Left kidney (tissue), 2 donors: ENCODE data around the gene SSH2. TPM values are rescaled to one million over a fixed set of nuclear protein-coding genes. Genes with fewer than 3 reads are reported as not detected.
A peak's percentile ranks its signal among the peaks of the same experiment; 100 is the strongest.

Source experiments
- DNase-seq: peaks from one replicate; pipeline ENCODE4 v3.0.0-alpha.2; 2013
- polyA plus RNA-seq: library from polyadenylated mRNA; unstranded; fragments of 120-200 nt; gene quantifications from one replicate; pipeline ENCODE4 v1.2.1, GENCODE V29; 2013; ENCODE audit not compliant: insufficient read length

SSH2 gene
- polyA plus RNA-seq, 1 donor = 19.9 TPM

DNA sequence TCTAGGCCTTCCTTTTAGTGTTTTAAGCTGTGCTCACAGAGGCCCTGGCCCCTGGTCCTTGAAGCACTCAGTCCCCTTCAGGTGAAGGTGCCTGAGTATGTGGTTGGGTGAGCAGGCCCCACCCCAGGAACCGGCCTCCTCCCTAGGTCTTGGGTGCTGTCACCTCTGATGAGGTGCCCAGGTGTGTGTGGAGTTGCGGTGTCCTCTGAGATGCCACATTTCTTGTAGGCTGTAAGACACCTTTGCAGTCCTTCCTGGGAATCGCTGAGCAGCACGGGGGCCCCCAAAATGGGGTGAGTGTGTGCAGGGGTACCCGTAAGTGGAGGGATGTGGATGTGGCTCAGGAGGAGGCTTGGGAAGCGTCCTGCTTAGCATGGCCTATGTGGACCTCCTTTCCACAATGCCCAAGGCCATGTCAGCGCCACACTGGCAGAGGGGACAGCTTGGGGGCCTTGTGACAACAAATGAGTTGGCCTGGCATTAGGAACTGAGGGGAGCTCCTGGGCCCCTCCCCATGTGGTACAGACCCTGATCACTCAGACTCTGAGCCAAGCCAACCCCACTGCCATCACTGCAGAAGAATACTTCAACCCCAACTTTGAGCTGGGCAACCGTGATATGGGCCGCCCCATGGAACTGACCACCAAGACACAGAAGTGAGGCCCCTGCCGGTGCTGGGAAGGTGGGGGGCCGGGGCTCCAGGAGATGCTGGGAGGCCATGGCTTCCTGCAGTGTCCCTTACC, 318.5 kb downstream of the SSH2 start:
- DNase-seq = no peak

DNA sequence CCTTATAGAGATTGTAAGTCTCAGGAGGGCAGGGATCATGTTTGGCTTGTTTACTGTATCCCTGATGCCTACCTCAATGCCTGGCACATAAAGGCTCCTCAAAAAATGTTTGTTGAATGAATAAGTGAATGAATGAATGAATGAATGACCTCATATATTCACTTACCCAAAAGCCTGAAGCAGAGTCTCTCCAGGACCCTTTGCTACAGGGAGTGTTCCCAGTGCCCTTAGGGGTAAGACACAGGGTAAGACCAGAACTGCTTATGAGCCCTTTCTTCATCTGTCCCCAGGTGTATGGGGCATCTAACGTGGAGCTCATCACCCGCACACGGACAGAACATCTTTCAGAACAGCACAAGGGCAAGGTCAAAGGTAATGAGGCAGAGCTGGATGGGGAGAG, 319.6 kb downstream of the SSH2 start:
- DNase-seq = no peak

DNA sequence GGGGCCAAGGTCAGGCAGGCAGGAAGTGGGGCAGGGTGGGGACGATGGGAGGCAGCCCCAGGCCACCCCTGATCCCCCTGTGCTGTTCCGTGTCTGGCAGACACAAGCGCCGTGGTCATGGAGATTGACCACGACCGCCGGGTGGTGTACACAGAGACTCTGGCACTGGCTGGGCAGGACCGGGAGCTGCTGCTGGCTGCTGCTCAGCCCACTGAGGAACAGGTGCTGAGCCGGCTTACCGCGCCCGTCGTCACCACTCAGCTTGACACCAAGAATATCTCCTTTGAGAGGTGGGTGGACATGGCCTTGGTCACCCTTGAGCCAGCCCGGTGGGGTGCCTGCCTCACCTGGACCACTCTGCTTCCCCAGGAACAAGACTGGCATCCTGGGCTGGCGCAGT, 321.0 kb downstream of the SSH2 start:
- no peak for DNase-seq

DNA sequence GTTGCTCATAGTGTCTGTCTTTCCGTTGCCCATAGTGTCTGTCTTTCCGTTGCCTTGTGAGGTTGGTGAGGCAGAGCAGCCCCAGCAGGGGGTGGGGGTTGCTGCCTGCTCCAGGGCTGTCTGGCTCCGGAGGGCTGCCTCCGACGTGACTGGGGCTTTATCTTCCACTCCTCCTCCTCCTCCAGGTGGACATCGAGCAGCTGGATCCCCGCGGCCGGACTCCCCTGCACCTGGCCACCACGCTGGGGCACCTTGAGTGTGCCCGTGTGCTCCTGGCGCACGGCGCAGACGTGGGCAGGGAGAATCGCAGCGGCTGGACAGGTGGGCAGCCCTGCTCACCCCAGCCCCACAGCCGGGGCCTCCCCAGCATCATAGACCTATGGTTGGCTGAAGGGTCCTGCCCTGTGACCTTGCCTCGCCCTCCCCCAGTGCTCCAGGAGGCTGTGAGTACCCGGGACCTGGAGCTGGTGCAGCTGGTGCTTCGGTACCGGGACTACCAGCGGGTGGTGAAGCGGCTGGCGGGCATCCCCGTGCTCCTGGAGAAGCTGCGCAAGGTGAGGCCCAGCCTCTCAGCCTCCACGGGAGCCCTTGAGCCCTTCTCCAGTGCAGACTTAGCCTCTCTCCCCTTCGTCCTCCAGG, 322.4 kb downstream of the SSH2 start:
- DNase-seq = no peak

DNA sequence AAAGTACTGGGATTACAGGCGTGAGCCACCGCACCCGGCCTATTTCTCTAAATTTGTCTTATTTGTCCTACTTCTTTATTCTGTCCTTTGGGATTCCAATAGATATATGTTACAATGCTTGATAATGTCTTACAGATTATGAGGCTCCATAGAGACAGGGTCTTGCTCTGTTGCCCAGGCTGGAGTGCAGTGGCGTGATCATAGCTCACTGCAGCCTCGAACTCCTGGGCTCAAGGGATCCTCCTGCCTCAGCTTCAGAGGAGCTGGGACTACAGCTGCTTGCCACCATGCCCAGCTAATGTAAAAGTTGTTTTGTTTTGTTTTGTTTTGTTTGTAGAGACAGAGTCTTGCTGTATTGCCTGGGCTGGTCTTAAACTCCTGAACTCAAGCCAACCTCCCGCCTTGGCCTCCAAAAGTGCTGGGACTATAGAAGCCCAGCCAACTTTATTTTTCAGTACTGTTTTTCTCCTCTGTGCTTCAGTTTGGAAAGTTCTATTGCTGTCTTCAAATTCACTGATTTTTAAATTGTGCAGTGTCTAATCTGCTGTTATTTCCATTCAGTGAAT, 326.8 kb downstream of the SSH2 start:
- no peak for DNase-seq

DNA sequence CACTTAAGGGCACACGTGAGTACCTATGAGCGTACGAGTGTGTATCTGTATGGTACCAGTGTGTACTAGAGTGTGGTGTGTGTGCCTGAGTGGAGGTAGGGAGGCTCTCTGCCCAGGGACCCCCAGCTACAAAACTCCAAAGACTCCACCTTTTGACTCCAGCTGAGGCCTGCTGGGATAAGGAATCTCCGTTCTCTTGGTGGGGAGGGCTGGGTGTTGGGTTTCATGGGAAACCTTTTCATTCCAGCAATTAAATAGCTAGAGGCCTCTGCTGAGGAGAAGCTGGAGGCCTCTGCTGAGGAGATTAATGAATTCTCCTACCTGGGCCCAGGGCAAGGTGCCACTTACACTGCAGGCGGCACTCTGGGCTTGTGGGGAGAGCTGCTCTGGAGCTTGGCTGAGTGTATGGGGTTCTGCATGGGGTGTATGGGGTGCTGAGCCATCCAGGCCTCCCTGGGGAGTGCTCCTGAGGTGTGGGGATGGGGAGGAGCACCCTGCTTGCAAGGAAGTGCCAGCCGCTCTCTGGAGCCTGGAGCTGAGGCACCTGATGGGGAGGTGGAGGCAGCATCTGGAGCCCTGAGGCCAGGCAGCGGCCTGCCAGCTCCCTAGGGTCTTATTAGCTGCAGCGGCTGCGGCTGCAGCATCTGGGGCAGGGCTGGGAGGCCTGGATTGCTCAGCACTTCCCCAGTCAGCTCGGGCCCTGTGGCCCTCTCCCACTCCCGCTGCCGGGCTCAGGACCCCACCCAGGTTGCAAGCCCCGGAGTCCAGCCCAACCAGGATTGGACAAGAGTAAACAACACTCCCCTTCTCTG, 332.5 kb downstream of the SSH2 start:
- no peak for DNase-seq

DNA sequence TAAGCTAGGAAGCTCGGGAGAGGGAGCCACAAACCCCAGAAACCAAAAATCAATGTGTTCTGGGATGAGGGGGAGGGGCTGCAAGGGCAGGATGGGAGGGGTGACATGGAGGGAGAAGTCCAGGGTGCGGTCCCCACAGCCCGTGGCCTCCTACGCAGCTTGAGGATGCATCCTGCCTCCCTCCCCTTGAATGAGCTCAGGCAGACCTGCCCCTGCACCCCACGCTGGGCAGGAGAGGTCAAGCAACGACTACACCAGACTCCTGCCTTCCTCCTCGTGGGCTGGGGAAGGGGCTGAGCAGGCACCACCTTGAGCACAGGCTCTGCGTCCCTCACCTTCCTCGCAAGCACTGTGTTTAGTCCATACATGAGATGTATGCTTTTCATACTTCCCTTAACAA, 333.2 kb downstream of the SSH2 start:
- DNase-seq = no peak

DNA sequence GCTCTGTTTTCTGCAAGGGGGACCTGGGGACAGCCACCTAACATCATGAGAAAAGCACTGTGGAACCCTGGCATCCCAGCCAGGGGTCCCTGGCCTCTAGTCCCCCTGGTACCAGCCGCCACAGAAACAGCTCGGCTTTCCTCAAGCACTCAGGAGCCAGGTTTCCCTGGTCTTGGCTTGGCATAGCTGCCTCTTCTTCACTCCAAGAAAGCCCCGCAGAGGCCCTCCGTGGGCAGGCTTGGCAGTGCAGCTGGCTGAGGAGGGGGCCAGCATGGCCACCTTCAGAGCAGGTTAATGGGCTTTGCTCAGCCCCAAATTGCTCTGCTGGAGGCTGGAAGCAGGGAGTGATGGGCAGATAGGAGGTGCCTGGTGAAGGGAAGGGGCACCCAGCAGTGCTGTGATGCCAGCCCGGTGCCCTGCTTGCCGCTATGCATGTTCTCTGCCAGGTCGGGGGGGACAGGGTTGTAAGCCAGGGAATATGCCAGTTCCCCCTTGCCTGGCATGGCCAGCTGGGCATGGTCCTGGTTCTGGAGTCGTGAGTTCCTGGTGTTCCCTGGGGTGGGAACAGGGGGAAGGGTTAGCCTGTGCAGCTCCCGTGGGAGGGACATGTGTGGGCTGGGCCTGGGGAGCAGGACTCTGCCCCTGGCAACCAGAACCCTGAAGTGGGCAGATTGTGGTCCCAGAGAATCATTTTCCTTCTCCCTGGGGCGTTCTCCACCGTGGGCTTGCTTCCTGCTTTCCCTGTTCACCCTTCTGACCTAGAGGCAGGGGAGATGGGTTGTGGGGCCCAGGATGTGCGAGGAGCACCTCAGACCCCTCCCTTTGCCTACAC, 333.9 kb downstream of the SSH2 start:
- DNase-seq = no peak

DNA sequence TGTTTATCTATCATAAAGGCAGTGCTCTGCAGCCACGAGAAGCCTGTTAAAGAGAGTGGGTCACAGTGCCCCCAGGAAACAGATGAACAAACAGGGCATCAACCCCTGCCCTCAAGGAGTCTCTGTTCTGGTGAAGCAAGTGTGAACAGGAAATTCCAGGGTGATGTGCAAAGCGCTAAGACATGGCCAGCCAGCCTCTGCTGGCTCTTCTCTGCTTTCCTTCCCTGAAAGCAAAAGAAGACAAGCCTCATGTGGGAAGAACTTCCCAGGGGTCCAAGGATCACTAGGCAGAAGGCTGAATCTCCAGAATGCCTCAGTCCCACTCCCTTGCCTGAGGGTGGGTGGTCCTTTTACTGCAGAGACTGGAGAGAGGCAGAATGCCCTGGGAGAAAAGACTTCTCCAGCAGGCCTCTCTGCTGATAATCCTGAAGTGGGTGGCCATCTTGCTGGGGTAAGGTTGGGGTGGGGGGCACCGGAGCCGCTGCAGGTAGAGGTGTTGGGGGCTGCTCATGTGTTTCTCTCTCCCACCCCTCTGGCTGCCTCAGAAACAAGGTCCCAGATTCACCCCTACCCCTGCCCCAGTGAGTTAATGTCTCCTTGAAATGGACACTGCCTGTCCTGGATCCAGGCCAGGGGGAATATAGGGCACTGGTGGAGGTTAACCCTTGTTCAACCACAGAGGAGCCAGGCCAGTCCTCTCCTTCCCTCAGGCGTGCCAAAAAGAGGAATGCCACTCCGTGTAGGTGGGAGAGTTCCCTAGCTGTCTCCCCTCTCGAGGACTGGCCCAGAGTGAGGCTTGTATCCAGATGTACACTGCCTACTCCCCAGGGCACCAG, 334.7 kb downstream of the SSH2 start:
- no peak for DNase-seq

DNA sequence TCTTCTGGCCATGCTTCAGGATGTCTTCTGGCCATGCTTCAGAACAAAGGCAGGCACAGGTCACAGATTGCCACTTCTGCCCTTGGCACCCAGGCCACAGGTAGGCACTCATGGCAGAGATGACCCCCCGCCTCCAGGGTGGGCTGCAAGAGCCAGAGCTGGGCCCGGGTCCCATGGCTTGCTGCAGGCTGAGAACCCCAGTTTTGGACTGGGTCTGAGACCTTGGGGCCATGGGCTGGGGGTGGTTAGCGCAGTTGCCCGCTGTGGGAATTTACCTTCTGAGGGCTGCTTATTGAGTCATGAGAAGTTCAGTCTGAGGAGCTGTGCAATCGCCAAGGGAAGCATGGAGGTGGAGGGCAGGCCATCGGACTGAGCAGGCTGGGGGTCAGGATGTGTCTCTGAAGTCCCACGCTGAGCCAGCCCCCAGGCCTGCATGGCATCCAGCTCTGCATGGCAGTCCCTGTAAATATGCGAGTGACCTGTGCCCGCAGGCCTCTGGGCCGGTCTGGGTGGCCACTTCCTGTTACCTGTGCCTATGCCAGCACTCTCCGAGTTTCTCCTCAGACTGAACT, 335.4 kb downstream of the SSH2 start:
- no peak for DNase-seq

DNA sequence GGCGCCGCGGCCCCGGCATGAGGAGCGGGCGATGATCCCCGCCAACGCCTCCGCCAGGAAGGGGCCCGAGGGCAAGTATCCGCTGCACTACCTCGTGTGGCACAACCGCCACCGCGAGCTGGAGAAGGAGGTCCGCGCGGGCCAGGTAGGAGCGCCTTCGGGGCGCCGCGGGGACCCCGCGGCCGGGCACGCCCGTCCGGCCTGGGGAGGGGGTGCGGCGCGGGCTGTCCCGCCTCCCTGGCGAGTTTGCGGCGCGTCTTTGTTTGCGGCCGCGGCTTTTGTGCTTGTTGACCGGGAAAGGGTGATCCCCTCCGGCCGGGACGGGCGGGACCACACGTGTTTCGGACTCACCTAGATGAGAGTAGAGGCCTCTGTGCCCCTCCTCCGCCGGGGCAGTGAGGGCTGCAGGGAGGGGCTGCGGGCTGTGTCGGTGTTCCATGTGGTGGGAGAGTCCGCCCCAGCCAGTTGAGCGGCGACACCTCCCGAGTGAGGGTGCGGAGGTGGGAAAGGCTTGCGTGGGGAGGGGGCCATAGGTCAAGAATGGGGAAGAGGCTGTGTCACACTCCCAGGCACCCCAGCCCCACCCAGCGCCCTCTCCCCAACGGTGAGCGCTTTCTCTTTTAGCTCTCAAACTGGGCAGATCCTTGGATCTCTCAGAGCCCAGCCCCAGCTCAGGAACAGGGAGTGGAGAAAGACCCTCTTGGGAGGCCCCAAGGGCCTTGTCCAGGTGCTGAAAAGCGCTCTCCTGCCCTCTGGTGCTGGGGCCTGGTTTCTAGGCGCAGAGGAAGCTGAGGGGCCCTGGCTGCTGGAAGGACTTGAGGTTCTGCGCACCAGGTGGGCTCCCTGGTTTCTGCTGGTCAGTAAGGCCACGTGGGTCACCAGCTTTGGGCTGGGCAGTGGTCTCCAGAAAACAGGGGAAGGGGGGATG, 336.2 kb downstream of the SSH2 start:
- DNase-seq = no peak

DNA sequence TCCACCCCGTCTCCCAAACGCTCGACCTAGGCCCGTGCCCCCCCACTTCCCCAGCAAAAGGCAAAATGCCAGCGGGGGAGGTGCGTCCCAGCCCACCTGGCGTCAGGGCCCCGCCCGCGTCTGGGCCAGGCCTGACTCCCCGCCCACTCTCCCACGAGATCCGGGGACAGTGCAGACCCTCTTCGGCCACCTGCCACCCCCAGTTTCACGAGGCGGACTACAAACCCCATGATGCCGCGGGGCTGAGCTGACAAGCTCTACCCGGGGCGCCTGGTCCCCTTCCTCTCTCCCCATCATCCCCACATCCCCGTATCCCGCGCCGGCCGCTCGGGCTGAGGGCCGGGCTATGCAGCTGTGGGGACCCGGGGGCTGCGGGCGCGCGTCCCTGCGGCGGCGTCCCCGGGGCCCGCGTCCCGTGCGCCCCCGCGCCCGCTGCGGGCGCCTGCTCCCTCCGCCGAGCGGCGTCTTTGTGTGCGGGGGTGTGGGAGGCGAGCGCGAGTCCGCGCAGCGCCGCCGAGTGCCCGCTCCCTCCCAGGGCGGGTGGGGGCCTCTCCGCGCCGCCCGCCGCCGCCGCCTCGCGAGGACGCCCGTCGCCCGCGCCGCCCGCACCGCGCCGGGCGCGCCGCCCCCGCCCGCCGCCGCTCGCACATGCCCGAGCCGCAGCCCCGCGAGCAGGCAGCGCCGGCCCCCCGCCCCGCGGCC, 337.0 kb downstream of the SSH2 start, which contains the start of gene ANKRD13B:
ANKRD13B (plus strand) TSS at position 283 of the 702 bp plus-strand sequence. CDS start 490 bp downstream, outside the sequence.
- no peak for DNase-seq

DNA sequence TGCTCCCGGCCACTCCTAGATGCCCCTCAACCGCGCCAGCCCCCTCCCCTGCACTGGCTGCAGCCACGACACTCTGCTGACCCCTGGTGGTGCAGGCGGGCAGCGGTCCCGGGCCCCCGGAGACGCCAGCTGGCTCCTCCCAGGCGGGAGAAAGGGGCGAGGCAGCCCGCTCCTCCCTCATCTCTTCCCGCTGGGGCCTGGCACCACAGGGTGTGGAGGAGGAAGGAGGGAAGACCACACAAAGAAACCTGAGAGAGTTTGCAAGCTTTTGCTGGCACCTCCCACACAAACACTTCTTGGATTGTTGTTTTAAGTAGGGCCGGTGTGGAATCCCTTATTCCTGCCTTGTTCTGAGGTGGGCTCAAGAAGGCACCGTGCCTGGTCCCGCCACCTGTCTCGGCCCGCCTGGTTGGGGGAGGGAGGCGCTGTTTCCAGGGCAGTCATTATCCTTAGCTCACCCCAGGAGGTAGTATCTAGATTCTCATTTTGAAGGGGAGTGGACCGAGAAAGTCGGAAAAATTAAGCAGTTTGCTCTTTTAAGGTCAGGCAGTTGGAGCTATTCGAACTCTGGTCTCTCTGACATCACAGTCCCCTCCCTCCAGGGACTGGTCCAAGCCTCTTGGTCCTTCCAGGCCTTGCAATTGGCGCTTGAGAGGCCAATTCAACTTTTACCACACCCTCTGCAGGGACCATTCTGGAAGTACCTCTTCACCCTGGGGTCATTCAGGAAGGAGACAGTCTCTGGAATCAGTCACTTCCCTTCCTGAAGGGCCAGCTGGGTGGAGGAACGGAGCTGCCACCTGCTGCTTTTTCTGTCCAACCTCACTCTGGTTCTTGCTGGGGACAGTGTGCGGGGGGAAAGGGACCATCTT, 338.1 kb downstream of the SSH2 start:
- DNase-seq = peak; percentile 93

DNA sequence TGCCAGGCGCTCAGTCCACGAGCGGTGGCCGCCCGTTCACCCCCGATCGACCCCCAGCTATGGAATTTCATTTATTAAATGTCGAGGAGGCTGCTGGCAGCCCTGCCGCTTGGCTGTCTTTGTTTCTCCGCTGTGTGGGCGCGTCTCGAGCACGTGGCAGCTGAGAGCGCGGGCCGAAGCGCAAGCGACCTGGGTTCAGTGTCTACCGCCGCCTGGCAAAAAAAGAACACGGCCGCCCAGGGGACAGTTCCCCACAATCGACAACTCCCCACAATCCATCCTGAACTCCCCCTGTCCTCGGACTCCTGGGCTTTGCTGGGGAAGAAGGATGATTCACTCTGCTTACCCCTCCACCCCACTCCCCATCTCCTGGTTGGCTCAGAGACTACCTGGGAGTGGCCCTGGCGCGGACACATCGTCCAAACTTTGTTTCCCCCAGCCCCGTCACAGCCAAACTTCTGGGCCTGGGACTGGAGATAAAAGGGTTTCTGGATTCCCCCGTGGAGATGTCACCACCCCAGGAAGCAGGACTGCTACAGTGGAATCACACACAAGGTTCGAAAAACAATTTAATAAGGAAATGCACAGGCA, 338.8 kb downstream of the SSH2 start:
- no peak for DNase-seq

DNA sequence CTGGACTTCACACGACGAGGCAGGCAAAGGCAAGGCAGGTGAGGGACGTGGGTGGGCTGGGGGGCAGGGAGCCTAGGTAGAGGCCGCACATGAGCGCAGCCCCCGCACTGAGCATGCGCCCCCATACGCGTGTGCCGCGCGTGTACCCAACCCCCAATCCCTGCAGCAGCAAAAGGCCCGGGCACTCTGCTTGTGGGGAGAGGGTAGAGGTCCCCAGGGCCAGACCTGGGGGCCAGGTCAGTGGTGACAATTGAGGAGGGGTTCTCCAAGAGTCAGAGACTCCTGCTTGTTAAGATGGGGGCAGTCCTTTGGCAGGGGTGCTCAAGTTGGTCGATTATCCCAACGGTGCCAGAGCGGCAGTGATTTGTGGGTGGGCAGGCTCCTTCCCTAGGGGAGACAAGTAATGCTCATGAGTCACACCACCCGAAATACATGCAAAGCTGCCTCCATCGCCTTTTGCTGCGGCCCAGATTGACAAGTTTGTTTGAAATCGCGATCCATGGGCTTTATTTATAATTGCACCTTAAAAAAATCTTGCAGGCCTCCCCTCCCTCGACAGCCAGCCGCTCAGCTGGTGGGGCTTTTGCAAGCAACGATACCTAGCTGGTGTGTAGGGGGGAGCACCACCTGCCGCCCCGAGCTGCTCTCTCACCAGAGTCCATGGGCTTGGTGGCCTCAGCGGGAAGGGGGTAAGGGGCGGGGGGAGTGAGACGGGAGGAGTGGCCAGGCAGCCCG, 339.4 kb downstream of the SSH2 start:
- no peak for DNase-seq
